Occipital lobe (tissue), 2 donors: Measurements from ENCODE around the gene CFAP43. TPM values are rescaled to one million over a fixed set of nuclear protein-coding genes. Genes with fewer than 3 reads are reported as not detected.
"Not testable (repeated sequence)": the region's sequence is repeated elsewhere in the genome, so short reads cannot be mapped to it uniquely, and the experiment has no call there.

Experiments
- DNase-seq: peaks from one replicate; lab custom pipeline; 2025; lab: John Stamatoyannopoulos, UW
- total RNA-seq: library from RNA; depleted of rRNA; stranded (reverse); fragments of >200 nt; gene quantifications from one replicate; pipeline ENCODE4 v1.2.3, GENCODE V29; 2014

The CFAP43 gene
- total RNA-seq, 1 donor from 2014 or later, result 16.7 TPM

DNA sequence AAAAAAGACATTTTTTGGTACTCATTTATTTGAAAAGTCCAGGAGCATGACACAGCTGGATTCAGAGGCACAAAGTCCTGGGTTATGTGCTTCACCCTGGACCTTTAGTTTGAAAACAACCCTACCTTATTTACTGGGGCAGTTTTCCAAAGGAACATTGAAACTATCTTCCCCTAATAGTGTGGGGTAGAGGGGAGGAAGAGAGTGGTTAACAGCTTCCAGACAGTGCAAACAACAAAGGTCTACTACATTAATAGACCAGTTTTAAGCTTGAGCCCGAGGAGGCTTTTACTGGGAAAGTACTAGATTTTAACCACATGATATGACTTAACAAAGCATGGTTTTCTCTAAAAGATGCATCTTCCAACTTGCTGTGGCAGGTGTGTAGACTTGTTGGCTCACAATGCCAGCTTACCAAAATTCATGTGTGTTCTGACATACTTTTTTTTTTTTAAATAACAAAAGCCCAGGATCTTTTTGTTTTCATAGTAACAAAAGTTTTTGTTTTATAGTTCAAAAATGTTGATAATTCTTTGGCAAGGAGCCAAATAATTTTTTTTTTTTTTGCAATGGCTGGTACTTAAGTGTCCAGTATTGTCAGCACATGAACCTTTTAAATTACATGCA is 24.3 kb upstream of the CFAP43 start:
- DNase-seq, result no peak

DNA sequence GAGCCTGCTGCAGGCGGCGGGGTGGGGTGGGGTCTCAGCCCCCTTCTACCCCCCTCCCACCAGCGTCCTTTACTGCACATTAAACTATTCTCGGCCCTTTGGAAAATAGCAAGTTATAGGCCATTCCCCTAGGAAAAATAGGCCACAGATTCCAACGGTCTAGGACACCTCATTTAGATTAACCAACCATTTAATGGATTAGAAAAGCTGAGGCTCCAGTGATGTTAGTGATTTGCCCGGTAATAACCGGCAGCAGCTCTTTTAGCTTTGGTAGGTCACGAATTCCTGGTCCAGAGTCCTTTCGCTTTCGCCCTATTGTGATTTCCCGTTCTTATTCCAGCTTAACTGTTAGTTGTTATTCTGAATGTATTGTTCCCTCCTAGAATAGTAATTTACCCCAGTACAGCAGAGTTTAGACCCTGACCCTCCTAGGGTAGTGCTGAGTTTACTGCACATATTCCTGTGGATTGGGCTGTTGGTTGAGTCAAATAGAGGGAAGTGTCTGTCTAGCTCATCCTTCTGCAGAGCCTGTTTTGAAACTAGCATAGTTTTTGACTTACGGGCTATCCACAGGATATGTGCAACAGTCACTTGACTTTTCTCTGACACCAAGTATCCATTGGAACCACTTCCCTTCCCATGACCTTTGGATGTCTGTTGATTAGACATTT is 23.3 kb upstream of the CFAP43 start:
- DNase-seq, result no peak

DNA sequence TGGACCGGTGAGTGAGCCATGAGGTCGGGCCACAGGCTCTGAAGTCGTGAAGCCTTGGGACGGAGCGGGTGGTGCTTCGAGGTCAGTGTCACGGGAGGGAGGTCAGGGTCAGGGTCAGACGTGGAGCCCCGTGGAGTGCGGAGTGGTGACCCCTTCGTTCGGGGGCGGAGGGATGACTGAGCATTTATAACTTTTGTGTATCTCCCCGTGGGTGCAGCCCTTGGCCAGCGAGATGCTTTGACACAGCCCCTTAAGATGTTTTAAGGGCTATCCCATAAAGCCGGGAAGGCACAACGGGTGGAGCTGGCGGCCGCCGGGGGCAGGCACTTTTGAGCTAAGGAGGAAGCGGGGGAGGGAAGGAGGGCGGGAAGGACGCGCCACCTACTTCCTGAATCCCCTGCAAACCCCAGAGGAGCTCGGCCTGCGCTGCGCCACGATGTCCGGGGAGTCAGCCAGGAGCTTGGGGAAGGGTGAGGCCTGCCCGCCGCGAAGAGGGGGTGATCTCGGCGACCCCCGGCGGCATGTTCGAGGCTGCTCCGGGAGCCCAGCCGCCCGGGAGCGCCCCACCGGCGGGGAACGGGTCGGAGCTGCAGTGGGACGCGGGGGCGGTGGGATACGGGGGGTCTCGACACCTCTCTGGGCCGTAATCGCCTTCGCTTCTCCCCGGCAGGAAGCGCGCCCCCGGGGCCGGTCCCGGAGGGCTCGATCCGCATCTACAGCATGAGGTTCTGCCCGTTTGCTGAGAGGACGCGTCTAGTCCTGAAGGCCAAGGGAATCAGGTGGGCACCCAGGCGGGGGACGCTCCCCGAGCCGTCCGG is 22.5 kb upstream of the CFAP43 start, which contains the start of gene GSTO1:
Gene GSTO1, plus strand, starts transcription at position 400 of the 818 bp plus-strand sequence. Its CDS starts 37 bp downstream, at position 437.
- DNase-seq, result peak; percentile 61

DNA sequence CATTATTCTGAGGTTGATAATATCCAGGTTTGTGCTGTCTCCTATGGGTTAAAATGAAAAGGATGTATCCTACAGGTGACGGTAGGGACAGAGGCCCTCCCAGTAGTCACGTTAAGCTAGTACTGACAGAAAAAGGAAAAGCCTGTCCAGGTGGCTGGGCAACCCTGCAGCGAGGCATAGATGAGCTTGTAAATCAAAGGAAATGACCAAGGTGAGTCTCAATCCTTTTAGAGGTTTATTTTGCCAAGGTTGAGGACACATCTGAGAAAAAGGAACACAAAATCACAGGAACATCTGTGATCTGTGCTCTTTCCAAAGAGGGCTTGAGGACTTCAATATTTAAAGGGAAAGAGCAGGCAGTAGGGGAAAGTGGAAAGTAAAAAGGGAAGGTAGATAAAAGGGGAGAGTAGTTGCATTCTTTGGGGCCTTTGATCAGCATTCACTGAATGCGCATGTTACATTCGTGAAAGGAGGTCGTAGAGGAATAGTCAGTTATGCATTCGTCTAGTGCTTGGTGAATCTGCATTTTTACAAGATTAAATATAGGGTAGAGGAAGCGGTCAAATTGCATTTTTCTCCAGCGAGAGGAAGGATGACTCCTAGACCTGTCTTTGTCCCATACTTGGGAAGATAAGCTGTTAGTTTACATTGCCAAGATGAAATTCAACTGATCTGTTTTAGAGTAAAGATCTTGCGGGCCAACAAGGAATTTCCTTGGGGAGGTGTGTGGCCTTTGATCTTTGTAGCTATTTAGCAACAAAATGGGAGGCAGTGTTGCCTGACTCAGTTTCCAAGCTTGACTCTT is 21.6 kb upstream of the CFAP43 start:
- DNase-seq, result no peak

DNA sequence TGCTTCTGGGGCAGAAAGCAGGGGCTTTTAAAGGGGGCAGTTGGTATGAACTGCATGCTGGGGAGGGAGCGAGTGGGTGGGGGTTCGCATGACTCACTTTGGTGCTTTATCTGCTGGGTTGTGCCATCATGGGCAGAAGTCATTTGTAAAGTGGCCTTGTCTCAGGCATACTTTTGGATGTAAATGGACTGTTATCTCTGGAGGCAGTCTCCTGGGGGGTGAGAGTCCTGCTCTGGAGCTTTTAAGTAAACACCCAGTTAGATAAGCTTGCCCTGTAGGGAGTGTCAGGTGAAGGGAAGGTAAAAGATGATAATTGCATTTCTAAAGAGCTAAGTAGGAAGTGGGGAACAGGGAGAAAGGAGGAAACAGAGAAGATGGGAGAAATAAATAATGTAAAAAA is 20.9 kb upstream of the CFAP43 start:
- DNase-seq, result no peak

DNA sequence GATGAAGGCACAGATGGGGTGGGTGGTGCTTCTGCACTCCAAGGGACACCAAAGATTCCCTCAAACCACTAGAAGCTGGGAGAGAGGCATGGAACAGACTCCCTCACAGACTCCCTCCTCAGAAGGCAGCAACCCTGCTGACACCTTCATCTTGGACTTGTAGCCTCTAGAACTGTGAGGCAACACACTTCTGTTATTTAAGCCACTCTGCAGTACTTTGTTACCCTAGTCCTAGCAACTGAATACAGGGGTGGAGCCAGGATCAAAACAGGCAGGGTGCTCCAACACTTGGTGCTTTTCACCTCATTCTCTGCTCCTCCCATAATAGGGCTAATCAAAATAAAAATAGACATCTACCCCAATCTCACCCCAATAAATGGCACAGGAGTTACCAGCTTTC is 20.2 kb upstream of the CFAP43 start:
- no peak for DNase-seq

DNA sequence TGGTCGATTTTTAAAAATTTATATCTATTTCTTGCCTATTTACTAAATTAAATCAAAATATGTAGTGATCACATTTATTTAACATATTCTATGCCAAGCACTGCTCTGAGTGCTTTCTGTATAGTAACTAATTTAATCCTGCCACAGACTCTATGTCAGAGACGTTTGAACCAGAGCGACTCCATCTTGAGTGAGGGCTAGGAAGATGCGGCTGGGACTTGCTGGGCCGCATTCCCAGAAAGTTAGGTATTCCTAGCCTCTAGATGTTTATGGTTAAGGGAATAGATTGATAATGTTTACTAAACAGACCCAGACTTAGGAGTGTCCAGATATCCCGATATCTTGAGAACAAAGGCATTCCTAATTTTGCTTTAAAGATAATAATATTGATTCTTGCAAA is 19.3 kb upstream of the CFAP43 start:
- no peak for DNase-seq

DNA sequence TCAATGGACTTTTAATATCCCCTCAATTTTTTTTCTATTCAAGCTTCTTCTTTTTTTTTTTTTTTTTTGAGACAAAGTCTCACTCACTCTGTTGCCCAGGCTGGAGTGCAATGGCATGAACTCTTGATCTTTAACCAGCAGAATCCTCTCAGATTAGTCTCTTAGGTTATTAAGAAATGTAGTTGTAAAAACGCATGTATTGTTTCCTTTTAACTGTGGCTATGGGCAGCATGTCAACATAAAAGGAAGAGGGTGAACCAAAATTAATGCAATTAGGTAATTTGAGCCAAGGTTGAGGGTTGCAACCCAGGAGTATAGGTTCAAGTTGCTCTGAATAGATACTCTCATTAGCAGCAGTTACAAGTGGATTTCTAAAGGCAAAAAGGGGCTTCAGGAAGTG is 18.2 kb upstream of the CFAP43 start:
- no peak for DNase-seq

DNA sequence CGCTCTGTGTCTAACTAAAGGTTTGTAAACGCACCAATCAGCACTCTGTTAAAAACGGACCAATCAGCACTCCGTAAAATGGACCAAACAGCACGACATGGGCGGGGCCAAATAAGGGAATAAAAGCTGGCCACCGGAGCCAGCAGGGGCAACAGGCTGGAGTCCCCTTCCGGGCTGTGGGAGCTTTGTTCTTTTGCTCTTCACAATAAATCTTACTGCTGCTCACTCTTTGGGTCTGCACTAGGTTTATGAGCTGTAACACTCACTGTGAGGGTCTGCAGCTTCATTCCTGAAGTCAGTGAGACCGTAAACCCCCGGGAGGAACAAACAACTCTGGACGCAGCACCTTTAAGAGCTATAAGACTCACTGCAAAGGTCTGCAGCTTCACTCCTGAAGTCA is 16.8 kb upstream of the CFAP43 start:
- DNase-seq, result not testable (repeated sequence)

DNA sequence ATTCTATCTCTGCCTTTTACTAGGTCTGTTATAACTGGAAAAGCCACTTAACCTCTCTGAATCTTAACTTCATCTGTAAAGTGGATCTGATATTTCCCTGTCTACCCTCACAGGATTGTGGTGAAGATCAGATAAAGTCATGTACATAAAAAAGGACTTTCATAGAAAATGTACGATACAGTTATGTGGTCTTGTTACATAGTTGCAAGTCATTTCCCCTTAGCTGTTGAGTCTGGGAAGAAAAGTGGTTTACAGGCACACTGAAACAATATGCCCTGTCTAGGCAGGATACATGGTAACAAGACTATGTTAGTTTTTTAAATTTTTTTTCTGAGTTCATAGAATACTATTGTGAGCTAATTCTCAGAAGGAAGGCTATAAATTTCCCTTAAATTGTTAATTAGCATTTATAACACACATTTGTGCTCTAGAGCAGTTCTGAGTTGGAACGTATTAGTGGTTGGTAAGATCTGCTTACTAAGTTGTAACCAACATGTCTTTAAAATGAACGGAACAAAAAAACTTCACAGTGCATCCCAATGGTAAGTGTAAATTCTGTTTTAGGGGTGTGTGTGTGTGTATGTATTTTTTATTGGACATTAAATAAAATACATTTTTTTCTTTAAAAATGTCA is 15.5 kb upstream of the CFAP43 start:
- DNase-seq, result no peak

DNA sequence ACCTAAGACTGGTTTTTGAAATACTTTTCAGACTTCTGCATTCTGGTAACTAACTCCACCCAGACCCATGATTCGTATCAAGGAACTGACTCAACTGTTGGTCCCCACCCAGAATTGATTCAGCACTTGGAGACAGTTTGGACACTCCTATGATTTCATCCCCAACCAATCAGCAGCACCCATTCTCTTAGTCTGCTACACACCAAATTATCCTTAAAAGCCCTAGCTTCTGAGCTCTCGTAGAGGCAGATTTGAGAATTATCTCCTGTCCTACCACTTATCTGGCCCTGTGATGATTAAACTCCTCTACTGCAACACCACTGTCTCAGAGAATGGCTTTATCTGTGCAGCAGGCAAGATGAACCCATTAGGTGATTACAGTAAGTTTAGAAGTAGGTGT is 14.8 kb upstream of the CFAP43 start:
- no peak for DNase-seq

DNA sequence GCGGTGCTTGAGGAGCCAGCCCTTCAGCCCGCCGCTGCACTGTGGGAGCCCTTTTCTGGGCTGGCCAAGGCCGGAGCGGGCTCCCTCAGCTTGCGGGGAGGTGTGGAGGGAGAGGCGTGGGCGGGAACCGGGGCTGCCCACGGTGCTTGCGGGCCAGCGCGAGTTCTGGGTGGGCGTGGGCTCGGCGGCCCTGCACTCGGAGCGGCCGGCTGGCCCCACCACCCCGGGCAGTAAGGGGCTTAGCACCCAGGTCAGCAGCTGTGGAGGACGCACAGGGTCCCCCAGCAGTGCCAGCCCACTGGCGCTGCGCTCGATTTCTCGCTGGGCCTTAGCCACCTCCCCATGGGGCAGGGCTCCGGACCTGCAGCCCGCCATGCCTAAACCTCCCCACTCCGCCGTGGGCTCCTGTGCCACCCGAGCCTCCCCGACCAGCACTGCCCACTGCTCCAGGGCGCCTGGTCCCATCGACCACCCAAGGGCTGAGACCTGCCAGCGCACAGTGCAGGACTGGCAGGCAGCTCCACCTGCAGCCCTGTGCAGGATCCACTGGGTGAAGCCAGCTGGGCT is 13.0 kb upstream of the CFAP43 start:
- no peak for DNase-seq

DNA sequence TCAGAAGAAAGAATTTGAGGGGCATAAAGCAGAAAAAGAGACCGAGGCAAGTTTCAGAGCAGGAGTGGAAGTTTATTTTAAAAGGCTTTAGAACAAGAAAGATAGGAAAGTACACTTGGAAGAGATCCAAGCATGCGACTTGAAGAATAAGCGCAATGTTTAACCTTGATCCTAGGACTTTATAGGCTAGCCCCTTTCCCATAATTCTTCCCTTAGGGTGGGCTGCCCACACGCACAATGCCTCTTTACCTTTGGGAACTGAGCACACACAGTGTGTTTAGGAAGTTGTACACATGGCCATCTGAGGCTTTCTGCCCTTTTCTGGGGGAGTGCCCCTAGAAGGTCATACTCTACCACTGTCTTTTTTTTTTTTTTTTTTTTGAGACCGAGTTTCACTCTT is 11.3 kb upstream of the CFAP43 start:
- DNase-seq, result no peak

DNA sequence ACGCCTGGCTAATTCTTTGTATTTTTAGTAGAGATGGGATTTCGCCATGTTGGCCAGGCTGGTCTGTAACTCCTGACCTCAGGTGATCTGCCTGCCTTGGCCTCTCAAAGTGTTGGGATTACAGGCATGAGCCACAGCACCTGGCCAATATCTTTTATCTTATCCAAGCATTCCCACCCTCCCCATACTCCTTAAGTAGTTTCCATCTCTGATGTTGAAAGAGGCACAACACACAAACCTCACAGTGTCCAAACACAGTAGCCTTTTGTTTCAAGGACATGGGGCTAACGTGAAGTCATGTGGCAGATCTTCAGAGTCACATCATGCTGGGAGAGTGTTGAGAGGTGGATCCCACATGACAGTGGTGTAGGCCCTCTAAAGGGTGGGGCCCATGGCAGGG is 10.8 kb upstream of the CFAP43 start:
- not testable (repeated sequence) for DNase-seq

DNA sequence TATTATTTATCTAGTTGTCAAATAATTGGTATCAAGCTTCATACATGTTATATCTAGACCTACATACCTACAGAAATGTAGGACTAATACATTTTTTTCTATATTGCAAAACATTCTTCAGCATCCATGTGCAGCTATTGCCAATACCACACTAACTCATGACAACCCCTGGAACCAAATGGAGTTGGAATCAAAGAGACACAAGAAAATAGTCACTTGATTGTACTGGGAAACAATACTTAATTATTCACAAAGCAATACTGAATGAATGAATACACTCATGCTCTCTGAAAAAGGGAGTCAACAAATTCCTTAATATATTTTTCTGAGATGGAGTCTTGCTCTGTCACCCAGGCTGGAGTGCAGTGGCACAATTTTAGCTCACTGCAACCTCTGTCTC is 10.4 kb upstream of the CFAP43 start:
- no peak for DNase-seq

DNA sequence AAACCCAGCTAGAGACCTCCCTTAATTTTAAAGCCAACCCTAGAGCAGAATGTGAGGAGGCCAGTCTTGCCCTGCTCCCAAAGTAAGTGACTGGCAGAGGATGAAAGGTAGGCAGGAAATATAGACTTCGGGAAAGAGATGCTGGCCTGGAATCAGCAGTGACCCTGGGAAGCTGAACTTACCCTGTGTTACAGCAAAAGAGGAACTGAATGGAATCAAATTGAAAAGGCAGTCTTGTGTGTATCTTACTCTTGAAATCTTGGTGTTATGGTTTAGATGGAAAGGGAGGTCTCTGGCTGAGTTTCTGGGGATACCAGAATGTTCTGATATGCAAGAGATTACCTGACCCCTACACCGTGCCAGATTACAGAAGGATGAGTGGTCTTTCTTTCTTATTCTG is 7.9 kb upstream of the CFAP43 start:
- DNase-seq, result no peak

DNA sequence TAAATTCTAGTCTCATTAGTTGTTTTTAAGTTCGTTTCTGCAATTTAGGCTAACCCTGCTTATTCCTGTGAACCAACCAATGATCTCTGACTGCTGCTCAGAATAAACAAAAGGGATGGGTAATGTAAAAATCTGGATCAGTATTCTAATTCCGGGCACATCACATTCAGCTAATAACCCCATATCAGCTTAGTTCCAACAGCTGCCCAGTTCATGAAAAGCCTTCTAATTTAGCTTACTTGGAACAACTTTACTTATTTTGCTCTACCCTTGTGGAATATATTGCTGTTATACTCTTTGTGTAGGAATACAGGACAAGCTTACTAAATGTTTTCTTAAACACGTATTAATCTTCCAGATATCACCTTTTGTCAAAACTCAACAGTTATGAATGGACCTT is 3.6 kb upstream of the CFAP43 start:
- no peak for DNase-seq

DNA sequence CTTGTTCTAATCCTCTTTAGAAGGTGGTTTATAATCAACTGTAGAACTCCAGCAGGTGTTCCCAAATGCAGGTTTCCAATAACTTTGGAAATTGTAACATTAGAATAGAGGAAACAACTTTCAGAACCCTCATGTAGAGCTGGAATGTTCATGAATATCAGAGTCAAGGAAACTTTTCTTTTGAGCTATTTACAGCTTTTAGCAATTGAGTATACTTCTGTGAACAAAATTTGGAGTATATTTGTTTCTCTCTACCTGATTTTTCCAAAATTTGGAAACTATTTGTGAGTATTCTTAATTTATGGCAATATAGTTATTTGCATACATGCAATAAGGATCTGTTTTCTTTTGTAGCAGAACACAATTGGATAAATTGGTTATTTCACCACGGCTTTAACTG is 2.8 kb upstream of the CFAP43 start:
- no peak for DNase-seq

DNA sequence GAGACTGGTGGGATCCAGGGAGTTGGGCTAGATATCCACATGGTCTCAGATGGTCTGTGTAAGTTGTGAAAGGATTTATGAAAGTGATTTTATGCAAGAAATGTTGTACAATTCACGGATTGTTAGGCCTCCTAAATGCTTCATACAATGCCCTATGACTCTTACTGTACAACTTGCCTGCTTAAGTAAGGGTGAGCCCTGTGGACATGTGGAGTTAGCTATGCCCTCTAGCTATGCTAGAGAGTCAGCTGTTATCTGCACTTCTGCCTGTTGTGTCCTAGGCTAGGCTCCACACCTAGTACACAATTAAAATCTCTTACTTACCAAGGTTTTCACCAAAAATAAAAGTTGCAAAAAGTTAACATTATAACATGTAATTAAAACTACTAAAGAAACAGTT is 1.7 kb upstream of the CFAP43 start:
- no peak for DNase-seq

DNA sequence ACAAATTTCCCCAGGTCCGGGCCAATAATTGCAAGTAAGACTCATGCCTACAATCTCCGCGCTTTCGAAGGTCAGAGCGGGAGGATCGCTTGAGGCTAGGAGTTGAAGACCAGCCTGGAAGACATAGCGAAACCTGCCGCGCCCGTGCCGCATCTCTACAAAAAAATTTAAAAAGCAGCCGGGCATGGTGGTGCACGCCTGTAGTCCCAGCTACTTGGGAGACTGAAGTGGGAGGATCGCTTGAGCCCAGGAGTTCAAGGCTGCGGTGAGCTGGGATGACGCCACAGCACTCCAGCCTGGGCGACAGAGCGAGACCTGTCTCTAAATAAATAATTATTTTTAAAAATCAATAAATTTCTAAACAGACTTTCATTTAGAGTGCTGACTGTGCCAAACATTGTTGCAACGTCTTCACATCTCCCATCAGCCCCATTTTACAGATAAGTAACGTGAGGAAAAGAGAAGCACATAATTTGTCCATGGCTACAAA is 494 bp upstream of the CFAP43 start:
- no peak for DNase-seq

DNA sequence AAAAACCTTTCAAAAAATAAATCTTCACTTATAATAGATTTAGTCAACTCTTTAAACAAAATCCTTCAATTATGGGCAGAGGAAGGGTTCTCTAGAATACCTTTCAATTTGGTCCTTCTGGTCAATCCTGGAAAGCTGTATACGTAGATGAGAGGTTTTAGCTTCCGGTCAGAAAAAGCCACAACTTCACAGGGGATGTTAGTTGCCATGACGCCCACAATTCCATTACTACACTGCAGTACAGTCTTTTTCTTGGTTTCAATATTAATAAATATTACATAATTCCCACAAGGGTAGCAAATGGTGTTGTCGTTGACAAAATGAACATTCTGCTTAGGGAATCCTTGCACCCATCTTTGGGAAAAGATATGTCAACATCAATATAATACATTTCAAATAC is 1.7 kb downstream of the CFAP43 start:
- DNase-seq, result no peak
